Subcutaneous abdominal adipose tissue (tissue), 5 donors: ENCODE measurements around the gene RAB11FIP5.
A peak's percentile ranks its signal among the peaks of the same experiment; 100 is the strongest.

Experiments used
- H3K27ac ChIP-seq: one replicate; pipeline ENCODE4 v1.7.0; 2013; ENCODE audit warnings: low read depth, mild to moderate bottlenecking, inconsistent platforms, low read length, moderate library complexity
- H3K27me3 ChIP-seq, 5 donors: one replicate each; pipeline ENCODE4 v1.7.0; 2013; ENCODE audit warnings: low read length in 5 of 5, inconsistent platforms in 1 of 5; ENCODE audit not compliant: control insufficient read depth in 5 of 5, insufficient read depth in 4 of 5
- H3K36me3 ChIP-seq, 5 donors: one replicate each; pipeline ENCODE4 v1.7.0; 2013; ENCODE audit warnings: low read length in 5 of 5; ENCODE audit not compliant: control insufficient read depth in 5 of 5, insufficient read depth in 5 of 5
- H3K4me1 ChIP-seq, 5 donors: one replicate each; pipeline ENCODE4 v1.7.0; 2013; ENCODE audit warnings: low read length in 5 of 5, mild to moderate bottlenecking in 3 of 5, moderate library complexity in 1 of 5; ENCODE audit not compliant: control insufficient read depth in 5 of 5, insufficient read depth in 5 of 5
- H3K4me3 ChIP-seq, 5 donors: one replicate each; pipeline ENCODE4 v1.7.0; 2013; ENCODE audit warnings: low read length in 5 of 5, low read depth in 1 of 5
- H3K9ac ChIP-seq, 5 donors: one replicate each; pipeline ENCODE4 v1.7.0; 2013; ENCODE audit warnings: low read length in 5 of 5, mild to moderate bottlenecking in 4 of 5, moderate library complexity in 3 of 5
- H3K9me3 ChIP-seq, 5 donors: one replicate each; pipeline ENCODE4 v1.7.0; 2013; ENCODE audit warnings: low read length in 5 of 5; ENCODE audit not compliant: control insufficient read depth in 5 of 5
- donor health status: healthy.
- donor health status: healthy.
- donor health status: healthy.
- donor health status: healthy.
- donor health status: healthy.

The RAB11FIP5 gene

GRCh38 chr2:73112913-73113854 is at the start of gene RAB11FIP5:
TSS of gene RAB11FIP5 (minus strand) at chr2:73112948. CDS start at chr2:73112777, 171 bp downstream.
- peaks cover 2 to 34% (median 29%) of the 10 kb centered on the region in 5 donors for H3K4me1 ChIP-seq
- no peaks in the 10 kb centered on the region for H3K36me3 ChIP-seq
- peak within 1 kb of the TSS; percentile 75 for H3K27ac ChIP-seq
- peak within 1 kb of the TSS; percentile 22 to 89 (median 86) for H3K9ac ChIP-seq
- H3K9me3 ChIP-seq, result no peaks in the 10 kb centered on the region
- no peaks in the 10 kb centered on the region for H3K27me3 ChIP-seq
- H3K4me3 ChIP-seq, result peak within 1 kb of the TSS; percentile 73 to 88 (median 78)

GRCh38 chr2:73156539-73157124 is 43.9 kb upstream of the RAB11FIP5 start:
- peaks cover 0 to 4% (median 0%) of the 10 kb centered on the region in 5 donors for H3K9me3 ChIP-seq

GRCh38 chr2:73142937-73143336 is 30.2 kb upstream of the RAB11FIP5 start:
- H3K36me3 ChIP-seq, result no peaks in the 10 kb centered on the region
- H3K9me3 ChIP-seq, result no peaks in the 10 kb centered on the region
- H3K4me1 ChIP-seq, result no peaks in the 10 kb centered on the region
- H3K27ac ChIP-seq, result no peak overlapping the region
- H3K4me3 ChIP-seq, result no peak overlapping the region
- no peak overlapping the region for H3K9ac ChIP-seq
- no peaks in the 10 kb centered on the region for H3K27me3 ChIP-seq

More at GRCh38 chr2:73156539-73157124, 43.9 kb upstream of the RAB11FIP5 start:
- Histone ChIP-seq H3K4me3 (no peak overlapping the region), H3K27me3 (peaks cover 7 to 21% (median 10%) of the 10 kb centered on the region in 5 donors), H3K9ac (no peak overlapping the region), H3K4me1 (peaks cover 0 to 7% (median 5%) of the 10 kb centered on the region in 5 donors), H3K27ac (no peak overlapping the region), H3K36me3 (no peaks in the 10 kb centered on the region)

GRCh38 chr2:73141896-73142295 is 29.1 kb upstream of the RAB11FIP5 start:
- no peak overlapping the region for H3K4me3 ChIP-seq
- no peaks in the 10 kb centered on the region for H3K4me1 ChIP-seq
- H3K36me3 ChIP-seq, result no peaks in the 10 kb centered on the region
- H3K27me3 ChIP-seq, result no peaks in the 10 kb centered on the region
- H3K9ac ChIP-seq, result no peak overlapping the region
- no peak overlapping the region for H3K27ac ChIP-seq
- no peaks in the 10 kb centered on the region for H3K9me3 ChIP-seq

GRCh38 chr2:73135236-73135635 is 22.5 kb upstream of the RAB11FIP5 start:
- no peak overlapping the region for H3K4me3 ChIP-seq
- no peak overlapping the region for H3K9ac ChIP-seq
- peaks cover 0 to 10% (median 0%) of the 10 kb centered on the region in 5 donors for H3K4me1 ChIP-seq
- no peak overlapping the region for H3K27ac ChIP-seq
- H3K36me3 ChIP-seq, result no peaks in the 10 kb centered on the region
- H3K27me3 ChIP-seq, result no peaks in the 10 kb centered on the region
- H3K9me3 ChIP-seq, result no peaks in the 10 kb centered on the region

- Histone ChIP-seq H3K36me3 (no peaks in the 10 kb centered on the region), H3K4me3 (no peak overlapping the region), H3K27ac (no peak overlapping the region), H3K27me3 (peaks cover 0 to 2% (median 0%) of the 10 kb centered on the region in 5 donors), H3K4me1 (peaks cover 0 to 10% (median 0%) of the 10 kb centered on the region in 5 donors), H3K9me3 (no peaks in the 10 kb centered on the region), H3K9ac (no peak overlapping the region)
These were observed 21.7 kb upstream of the RAB11FIP5 start for GRCh38 chr2:73134471-73134870.

- Histone ChIP-seq H3K27ac (no peak overlapping the region), H3K4me3 (no peak overlapping the region), H3K4me1 (peaks cover 0 to 10% (median 0%) of the 10 kb centered on the region in 5 donors), H3K9me3 (no peaks in the 10 kb centered on the region), H3K36me3 (no peaks in the 10 kb centered on the region), H3K27me3 (peaks cover 0 to 4% (median 0%) of the 10 kb centered on the region in 5 donors), H3K9ac (no peak overlapping the region)
These were observed 20.9 kb upstream of the RAB11FIP5 start for GRCh38 chr2:73133566-73134197.

- Histone ChIP-seq H3K27me3 (peaks cover 0 to 5% (median 0%) of the 10 kb centered on the region in 5 donors), H3K4me1 (peaks cover 0 to 10% (median 0%) of the 10 kb centered on the region in 5 donors), H3K9ac (no peak overlapping the region), H3K27ac (no peak overlapping the region), H3K4me3 (no peak overlapping the region), H3K9me3 (no peaks in the 10 kb centered on the region), H3K36me3 (no peaks in the 10 kb centered on the region)
These were observed 19.1 kb upstream of the RAB11FIP5 start for GRCh38 chr2:73131807-73132206.

GRCh38 chr2:73130790-73131189 is 18.0 kb upstream of the RAB11FIP5 start:
- Histone ChIP-seq H3K9me3 (no peaks in the 10 kb centered on the region), H3K36me3 (no peaks in the 10 kb centered on the region), H3K4me1 (peaks cover 0 to 10% (median 0%) of the 10 kb centered on the region in 5 donors), H3K9ac (no peak overlapping the region), H3K27ac (no peak overlapping the region), H3K27me3 (peaks cover 0 to 5% (median 0%) of the 10 kb centered on the region in 5 donors), H3K4me3 (no peak overlapping the region)
